ENCODE measurements around the gene RFXAP. TPM values are rescaled to one million over a fixed set of nuclear protein-coding genes. Genes with fewer than 3 reads are reported as not detected.

The RFXAP gene
- total RNA-seq, 1 donor from 2014 or later, result 3.7 TPM

DNA sequence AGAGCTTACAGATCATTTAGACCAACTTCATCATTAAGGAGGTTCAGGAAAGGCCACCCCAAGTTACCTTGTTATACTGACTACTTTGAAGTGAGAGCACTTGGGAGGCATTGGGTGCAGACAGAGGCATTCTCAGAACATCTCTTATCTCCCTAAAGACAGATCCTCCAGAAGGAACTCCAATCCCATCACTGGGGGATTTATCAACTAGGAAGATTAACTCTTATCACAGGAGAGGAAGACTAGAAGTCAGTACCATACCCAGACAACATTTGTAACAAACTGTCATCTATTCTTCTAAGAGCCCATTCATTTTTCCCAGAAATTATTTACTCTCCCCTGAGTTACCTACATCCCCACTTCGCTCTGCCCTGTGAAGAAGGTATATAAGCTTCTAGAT lies 5.8 kb upstream of the RFXAP start:
- DNase-seq (no peak), ATAC-seq (no peak)
- intact Hi-C loops (cut with micrococcal nuclease), result no loop called here

DNA sequence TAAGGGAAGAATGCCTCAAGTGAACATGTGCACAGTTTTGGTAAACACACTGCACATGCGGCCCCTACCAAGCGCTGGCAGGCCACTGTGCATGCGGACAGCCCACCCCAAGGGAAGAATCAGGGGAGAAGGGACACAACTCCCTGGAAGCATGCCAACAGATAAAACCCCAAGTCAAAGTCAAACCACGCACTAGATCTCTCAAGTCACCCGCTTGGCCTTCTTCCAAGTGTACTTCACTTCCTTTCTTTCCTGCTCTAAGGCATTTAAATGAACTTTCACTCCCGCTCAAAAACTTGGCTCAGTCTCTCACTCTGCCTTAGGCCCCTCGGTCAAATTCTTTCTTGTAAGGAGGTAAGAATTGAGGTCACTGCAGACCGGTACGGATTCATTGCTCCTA lies 4.6 kb upstream of the RFXAP start:
- intact Hi-C loops (cut with micrococcal nuclease), result no loop called here
- DNase-seq (no peak), ATAC-seq (no peak)

DNA sequence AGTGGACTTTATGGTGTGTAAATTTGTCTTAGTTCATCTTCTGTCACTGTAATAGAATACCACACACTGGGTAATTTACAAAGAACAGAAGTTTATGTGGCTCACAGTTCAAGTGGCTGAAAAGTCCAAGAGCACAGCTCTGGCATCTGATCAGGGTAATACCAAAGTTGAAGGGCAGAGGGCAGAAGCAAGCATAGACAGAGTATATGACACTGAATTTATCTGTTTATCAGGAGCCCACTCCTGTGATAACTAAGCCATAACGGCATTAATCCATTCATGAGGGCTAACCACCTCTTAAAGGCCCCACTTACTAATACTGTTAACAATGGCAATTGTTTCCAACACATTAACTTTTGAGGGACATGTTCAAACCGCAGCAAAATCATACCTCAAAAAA lies 4.0 kb upstream of the RFXAP start:
- intact Hi-C loops (cut with micrococcal nuclease), result no loop called here
- ATAC-seq (no peak), DNase-seq (no peak)

DNA sequence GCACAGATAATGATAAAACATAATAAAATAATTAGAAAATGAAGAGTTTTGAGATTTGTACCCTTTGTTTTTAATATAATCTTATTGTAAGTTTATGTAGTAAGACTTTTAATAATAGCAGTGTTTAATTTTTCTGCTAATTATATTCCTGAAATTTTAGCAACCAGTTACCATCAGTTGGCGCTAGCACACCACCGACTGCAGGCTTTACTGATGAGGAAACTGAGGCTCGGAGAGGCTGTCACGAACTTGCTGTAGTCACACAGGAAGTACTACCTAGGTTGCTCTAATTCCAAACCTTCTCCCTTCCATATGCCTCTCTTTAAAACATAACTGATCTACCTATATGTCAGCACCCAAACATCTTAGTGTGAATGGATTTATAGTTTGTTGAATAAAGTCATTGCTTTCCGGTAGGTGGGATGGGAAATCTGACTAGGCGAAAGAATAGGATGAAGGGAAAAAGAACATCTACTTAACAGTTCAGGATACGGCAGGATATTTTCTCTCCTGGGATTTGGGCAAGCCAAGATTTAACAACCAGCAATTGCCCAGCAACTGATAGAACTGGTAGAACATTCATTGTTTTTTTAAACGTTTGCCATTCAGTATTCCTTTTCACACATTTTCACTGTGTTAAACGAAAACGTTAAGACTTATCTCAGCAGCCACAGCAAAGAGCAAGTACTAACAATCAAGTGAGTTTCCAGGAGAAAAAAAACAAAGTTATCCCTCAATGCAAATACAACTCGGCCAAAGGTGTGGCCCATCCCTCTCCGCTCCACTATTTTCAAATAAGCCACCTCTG lies 822 bp upstream of the RFXAP start:
- DNase-seq, result no peak
- ATAC-seq, result peak; percentile 4
- intact Hi-C loops (cut with micrococcal nuclease), result no loop called here

- ATAC-seq (peak; percentile 5), DNase-seq (no peak)
- intact Hi-C loops (cut with micrococcal nuclease), result no loop called here
Observed at GRCh38 chr13:36819739-36820090, 693 bp downstream of the RFXAP start.

DNA sequence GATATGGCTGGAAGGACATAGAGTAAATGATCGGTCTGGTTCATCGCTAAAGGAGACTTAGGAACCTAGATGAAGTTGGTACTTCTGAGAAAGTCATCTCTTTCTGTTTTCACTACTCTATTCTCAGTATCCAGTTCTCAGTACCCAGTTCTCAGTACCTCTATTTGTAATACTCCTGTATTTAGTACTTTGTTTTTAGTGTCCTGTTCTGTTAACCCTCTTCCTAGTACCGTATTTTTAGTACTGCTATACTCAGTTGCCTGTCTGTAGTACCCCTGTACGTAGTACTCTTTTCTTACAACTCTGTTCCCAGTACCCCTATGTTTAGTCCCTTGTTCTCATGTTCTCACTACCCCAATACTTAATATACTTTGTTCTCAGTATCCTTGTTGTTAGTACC lies 1.2 kb downstream of the RFXAP start:
- DNase-seq (no peak), ATAC-seq (no peak)
- intact Hi-C loops (cut with micrococcal nuclease), result no loop called here

DNA sequence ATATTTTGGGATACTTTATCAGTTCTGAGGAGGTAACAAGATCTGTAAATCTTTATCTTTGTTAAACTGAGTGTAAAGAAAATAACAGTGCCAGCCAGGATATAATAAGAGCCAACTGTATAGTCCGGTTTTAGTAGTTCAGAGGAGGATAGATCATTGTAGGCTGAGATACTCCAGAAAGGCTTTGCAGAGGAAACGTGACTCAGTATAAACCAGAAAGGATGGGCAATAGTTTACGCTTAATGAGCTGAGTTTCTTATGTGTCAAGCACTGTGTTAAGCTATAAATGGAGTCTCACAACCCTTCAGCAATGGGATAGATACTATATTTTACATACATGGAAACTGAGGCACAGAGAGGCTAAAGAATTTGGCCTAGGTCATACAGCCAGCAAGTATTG lies 3.8 kb downstream of the RFXAP start:
- intact Hi-C loops (cut with micrococcal nuclease), result no loop called here
- no peak for DNase-seq

GRCh38 chr13:36829753-36830152 lies 10.7 kb downstream of the RFXAP start:
- no peak for ATAC-seq
- intact Hi-C loops (cut with micrococcal nuclease), result no loop called here
- DNase-seq, result no peak

More for the DNA sequence above, 3.8 kb downstream of the RFXAP start:
- no peak for ATAC-seq

DNA sequence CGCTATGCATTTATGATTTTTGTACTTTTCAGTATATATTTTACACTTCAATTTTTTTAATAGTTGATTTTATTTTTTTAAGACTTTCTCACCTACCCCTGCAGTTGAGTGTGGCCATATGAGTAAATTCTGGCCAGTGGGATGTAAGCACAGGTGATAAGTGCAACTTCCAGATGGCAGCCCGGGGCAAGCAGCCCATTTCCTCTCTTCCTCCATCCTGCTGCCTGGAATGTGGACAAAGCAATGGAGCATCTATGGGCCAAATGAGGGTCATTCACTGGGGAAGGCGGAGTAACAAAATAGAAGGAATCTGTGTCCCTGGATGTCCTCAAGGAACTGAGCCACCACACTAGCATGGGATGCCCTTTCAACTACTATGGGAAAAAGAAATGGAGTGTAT lies 12.3 kb downstream of the RFXAP start:
- DNase-seq (no peak), ATAC-seq (no peak)
- intact Hi-C loops (cut with micrococcal nuclease), result no loop called here

DNA sequence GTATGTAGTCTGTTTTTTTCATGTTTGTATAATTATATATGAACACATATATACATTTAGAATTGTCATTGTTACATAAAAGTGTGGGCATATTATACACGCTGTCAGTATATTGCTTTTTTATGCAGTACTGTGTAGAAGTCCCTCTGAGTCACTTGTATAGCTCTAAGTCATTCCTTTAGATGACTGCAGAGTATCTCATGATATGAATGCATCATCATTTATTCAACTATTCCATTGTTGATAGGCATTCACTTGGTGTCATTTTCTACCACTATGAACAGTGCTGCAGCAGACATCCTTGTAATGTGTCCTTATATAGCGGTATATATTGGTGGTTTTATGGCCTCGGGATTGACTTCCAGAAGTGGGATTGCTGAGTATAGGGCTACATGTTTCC lies 15.3 kb downstream of the RFXAP start:
- ATAC-seq (no peak), DNase-seq (no peak)
- intact Hi-C loops (cut with micrococcal nuclease), result no loop called here

DNA sequence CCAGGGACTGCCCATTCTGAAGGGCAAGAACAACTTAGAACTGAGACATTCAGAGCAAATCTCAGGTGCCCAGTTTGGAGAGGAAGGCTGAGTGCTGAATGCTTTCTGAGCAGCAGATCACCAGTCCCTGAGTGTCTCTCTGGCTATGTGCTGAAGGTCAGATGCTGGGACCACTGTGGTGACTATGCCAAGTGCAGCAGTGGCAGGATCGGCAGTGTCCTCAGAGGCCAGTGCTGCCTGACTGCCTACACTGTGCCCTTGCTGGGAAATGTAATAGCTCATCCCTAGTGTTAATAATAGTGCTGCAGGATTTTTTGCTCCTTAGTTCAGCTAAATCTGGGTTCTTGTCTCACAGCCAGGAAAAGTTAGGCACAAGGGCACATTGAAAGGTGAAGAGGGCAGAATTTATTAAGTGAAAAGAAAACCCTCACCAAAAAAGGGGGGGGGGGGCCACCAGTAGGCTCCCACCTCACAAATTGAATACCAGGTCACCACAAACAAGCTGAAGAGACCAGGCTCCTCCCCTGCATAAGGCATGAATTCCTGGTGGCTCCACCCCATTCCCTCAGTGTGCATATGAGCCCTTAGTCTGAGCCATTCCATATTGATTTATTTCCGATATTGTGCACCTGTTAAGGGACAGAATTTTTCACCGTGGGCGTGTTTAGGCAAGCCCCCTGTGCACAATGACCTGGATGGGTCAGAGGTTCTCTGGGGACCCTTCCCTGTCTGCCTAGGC lies 18.5 kb downstream of the RFXAP start:
- ATAC-seq (peak; percentile 96), DNase-seq (peak; percentile 32)
- intact Hi-C loops (cut with micrococcal nuclease), result no loop called here

DNA sequence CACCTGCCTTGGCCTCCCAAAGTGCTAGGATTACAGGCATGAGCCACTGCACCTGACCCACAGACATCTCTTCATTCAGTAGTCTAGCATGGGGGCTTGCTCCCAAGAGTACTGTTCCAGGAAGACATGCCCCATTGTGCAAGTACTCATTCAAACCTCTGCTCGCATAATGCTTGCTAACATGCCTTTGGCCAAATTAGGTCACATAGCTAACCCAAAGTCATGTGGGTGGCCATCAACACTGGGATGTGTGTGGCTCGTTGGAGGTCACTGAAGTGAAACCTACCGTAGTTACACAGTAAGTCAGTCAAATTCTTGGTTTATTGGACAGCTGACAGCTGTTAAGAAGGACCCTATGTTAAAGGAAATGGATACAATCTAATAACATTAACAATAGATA lies 20.3 kb downstream of the RFXAP start:
- DNase-seq (no peak), ATAC-seq (no peak)
- intact Hi-C loops (cut with micrococcal nuclease), result no loop called here

DNA sequence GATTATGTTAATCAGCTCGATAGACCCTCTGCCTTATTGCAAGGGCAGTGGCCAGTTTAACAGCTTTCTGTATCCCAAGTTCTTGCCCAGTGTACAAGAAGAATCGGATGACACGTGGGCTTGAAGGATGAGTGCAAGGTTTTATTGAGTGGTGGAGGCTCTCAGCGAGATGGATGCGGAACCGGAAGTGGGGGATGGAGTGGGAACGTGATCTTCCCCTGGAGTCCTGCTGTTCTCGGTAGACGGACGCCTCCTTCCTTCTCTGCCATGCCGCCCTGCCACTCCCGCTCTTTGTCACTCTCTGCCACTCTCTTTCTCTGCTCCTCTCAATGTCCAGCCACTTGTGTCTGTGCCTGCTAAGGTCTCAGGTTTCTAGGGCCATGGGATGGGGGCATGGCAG lies 21.0 kb downstream of the RFXAP start:
- intact Hi-C loops (cut with micrococcal nuclease), result no loop called here
- no peak for ATAC-seq
- DNase-seq, result no peak

DNA sequence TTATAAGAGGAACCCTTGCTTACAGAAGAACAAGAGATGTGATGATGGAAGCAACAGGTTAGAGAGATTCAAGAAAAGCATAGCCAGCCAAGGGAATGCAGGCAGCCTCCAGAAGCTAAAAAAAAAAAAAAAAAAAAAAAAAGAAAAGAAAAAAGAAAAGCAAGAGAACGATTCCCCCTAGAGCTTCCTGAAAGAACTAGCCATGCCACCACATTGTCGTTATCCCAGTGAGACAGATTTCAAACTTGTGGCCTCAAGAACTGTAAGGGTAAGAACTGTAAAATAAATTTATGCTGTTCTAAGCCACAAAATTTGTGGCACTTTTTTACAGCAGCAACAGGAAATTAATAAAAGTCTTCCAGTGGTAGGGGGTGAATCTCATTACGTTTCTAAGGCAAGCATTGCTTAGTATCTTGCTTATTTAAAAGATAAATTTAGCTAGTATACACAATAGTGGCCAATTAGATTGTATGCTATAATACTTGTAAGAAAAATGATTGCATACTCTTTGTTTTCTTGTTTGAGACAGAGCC lies 21.8 kb downstream of the RFXAP start:
- intact Hi-C loops (cut with micrococcal nuclease), result no loop called here
- no peak for DNase-seq
- ATAC-seq, result no peak

GRCh38 chr13:36841391-36841790 lies 22.4 kb downstream of the RFXAP start:
- intact Hi-C loops (cut with micrococcal nuclease), result no loop called here
- DNase-seq (no peak), ATAC-seq (no peak)

GRCh38 chr13:36847606-36848005 lies 28.6 kb downstream of the RFXAP start:
- DNase-seq, result no peak
- no peak for ATAC-seq
- intact Hi-C loops (cut with micrococcal nuclease), result no loop called here

DNA sequence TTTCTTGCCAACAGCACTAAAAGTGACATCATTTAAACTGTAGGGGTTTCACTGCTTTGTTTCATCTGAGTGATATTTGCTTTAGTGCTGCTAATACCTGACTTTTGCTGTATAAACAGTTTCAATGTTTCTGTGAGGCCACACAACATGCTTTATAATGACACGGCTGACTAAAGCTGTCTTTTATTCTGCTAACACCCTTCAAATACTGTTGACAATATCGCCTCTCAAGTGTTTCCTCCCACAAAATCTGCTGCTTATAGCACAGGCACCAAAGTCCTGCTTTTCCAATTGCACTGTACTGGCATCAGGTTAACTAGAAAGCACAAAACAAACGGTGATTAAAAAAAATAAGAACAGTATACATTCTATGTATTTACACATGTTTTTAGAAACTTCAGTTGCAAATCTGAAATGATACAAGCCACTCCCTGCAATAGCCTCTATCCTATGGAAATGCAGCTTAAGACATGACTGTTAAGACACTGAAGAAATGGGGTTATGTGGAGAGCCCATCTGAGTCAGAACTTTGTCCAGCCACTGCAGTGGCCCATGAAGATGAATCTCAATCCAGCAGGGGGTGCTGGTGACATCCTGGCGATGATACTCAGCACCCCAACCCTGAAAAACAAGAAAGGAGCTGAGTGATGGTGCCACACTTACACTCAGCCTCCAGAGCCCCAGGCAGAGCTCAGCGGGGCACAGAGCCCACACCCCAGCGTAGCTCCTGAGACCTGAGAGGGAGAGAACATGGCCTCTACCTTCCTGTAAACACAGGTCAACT lies 29.4 kb downstream of the RFXAP start:
- DNase-seq, result no peak
- ATAC-seq, result peak; percentile 51
- intact Hi-C loops (cut with micrococcal nuclease), result no loop called here

DNA sequence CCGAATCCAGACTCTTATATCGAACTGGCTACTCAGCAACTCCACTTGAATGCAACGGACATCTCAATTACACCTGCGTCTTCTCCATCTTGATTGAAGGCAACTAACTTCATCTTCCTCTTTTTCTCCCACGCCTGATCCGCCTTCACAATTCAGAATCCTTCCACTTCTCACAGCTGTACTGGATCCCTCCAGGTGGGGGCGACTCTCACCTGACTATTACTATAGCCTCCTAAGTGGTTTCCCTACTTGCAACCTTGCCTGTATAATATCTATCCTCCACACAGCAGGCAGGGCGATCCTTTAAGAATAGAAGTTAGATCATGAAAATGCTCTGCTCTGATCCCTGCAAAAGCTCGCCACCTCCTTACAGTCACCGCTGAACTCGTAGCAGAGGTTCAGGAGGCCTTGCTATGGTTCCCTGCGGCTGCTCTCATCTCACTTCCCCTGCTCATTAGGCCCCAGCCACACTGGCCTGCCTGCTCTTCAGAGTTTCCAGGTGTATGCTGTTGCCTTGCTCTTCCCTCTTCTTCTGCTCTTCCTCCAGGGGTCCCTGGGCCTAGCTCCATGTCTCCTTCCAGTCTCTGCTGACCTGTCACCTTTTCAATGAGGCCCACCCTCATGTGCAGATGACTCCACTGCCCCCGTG lies 31.9 kb downstream of the RFXAP start:
- DNase-seq (no peak), ATAC-seq (no peak)
- intact Hi-C loops (cut with micrococcal nuclease), result loop anchor here (10.0 kb wide), 1 partner anchor 134 kb away; no protein-coding TSS in a partner anchor

DNA sequence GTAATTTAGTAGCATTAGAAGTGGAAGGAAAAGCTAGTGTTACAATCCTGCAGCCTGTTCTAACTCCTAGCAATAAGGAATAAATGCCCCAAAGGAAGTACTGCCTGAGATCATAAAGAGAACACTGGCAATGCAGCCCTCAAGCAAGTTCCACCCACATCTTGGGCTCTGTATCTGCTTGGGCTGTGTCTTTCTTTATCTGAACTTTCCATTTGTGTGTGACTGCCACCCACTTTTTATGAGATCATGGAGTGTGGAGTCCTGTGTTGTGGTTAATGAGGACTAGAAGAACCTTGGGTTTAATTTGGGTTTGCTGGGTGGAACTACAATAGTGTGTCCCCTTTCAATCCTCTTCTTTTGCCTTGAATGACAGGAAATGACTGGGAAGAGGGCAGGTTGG lies 38.2 kb downstream of the RFXAP start:
- no peak for ATAC-seq
- intact Hi-C loops (cut with micrococcal nuclease), result loop anchor here (10.0 kb wide), 1 partner anchor 128 kb away; no protein-coding TSS in a partner anchor
- DNase-seq, result no peak

All from left ventricle myocardium superior (tissue), 1 donor.